Measurements from ENCODE around the gene POF1B. TPM values are rescaled to one million over a fixed set of nuclear protein-coding genes. Genes with fewer than 3 reads are reported as not detected.
A peak's percentile ranks its signal among the peaks of the same experiment; 100 is the strongest.

POF1B gene
- total RNA-seq, 1 donor from 2014 or later = 1.6 TPM

- DNase-seq (ENCODE audit: low spot score in 2 of 2, unreplicated experiment in 2 of 2) = no peak
- peaks cover 13% of the 10 kb centered on the region for H3K4me1 Mint-ChIP-seq
- no peaks in the 10 kb centered on the region for H3K36me3 Mint-ChIP-seq
- no peak overlapping the region for H3K27ac Mint-ChIP-seq
- no peak overlapping the region for H3K4me3 Mint-ChIP-seq
- TF ChIP-seq CTCF (IDR thresholded peaks at IDR 0.05; ENCODE audit: unreplicated experiment) = no peak
- peaks cover 47% of the 10 kb centered on the region for H3K9me3 Mint-ChIP-seq
- H3K27me3 Mint-ChIP-seq (ENCODE audit: low read depth) = peaks cover 13% of the 10 kb centered on the region
Observed at GRCh38 chrX:85381602-85382001, 2.1 kb upstream of the POF1B start.

- no peak for TF ChIP-seq CTCF (IDR thresholded peaks at IDR 0.05; ENCODE audit: unreplicated experiment)
- Mint-ChIP-seq H3K4me3 (no peak overlapping the region), H3K27me3 (ENCODE audit: low read depth) (peaks cover 19% of the 10 kb centered on the region), H3K36me3 (no peaks in the 10 kb centered on the region), H3K9me3 (peaks cover 35% of the 10 kb centered on the region), H3K4me1 (peaks cover 22% of the 10 kb centered on the region), H3K27ac (no peak overlapping the region)
- DNase-seq (ENCODE audit: low spot score in 2 of 2, unreplicated experiment in 2 of 2) = no peak
Observed at GRCh38 chrX:85378461-85378860, 1.0 kb downstream of the POF1B start.

DNA sequence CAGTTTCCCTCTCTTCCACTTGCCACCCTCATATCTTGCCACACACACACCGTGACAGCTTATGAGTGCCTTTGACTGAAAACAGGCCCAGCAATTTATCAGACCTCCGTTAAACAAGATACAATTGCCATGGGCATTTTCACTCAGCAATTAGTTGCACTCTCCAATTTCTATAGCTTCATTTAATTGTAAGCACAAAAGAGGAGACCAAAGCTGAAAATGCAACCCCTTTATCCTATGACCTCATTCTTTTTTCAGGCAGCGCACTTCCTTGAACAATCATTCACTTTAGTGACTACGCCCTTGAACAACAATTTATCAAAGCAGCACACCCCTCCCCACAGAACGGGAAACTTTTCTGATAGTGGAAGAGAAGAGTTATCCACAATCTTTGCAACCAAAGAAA is 4.1 kb downstream of the POF1B start:
- Mint-ChIP-seq H3K9me3 (peaks cover 26% of the 10 kb centered on the region), H3K27ac (peak overlapping the region; percentile 7), H3K27me3 (ENCODE audit: low read depth) (peaks cover 31% of the 10 kb centered on the region), H3K36me3 (no peaks in the 10 kb centered on the region), H3K4me1 (peaks cover 20% of the 10 kb centered on the region), H3K4me3 (peak overlapping the region; percentile 0)
- no peak for DNase-seq (ENCODE audit: low spot score in 2 of 2, unreplicated experiment in 2 of 2)
- no peak for TF ChIP-seq CTCF (IDR thresholded peaks at IDR 0.05; ENCODE audit: unreplicated experiment)

DNA sequence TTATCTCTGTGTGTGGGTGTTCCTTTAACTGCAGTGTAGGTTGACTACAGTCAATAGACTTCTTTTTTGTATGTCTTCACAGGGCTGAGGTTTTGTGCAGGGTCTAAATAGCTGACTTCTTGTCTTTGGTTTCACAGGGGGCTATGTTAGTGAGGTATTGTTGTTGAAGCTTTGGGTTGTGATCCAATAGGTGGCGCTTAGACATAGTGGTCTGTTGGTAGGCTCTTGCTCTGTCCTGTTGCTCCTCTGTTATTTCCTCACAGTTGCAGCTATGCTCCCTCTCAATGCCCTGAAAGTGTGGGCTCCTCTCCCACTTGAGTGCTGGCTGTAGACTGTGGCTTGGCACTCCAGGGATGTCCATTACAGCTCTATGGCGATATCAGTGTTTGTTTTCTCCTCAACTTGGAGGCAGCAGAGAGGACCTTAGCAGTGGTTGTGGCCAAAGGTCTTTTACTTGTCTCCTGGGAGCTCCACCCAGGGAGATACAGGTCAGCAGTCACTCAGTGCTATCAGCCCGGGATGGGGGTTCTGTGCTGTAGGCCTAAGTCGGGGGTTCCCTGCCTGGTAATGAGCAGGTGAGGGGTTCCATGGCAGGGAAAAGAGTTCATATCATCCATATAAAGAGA is 14.0 kb downstream of the POF1B start:
- no peak overlapping the region for H3K27ac Mint-ChIP-seq
- H3K27me3 Mint-ChIP-seq (ENCODE audit: low read depth) = peaks cover 16% of the 10 kb centered on the region
- H3K9me3 Mint-ChIP-seq = peaks cover 66% of the 10 kb centered on the region
- DNase-seq (ENCODE audit: low spot score in 2 of 2, unreplicated experiment in 2 of 2) = no peak
- no peak for TF ChIP-seq CTCF (IDR thresholded peaks at IDR 0.05; ENCODE audit: unreplicated experiment)
- no peak overlapping the region for H3K4me3 Mint-ChIP-seq
- H3K36me3 Mint-ChIP-seq = no peaks in the 10 kb centered on the region
- no peaks in the 10 kb centered on the region for H3K4me1 Mint-ChIP-seq

GRCh38 chrX:85359051-85359450 is 20.4 kb downstream of the POF1B start:
- no peak for TF ChIP-seq CTCF (IDR thresholded peaks at IDR 0.05; ENCODE audit: unreplicated experiment)
- Mint-ChIP-seq H3K27me3 (ENCODE audit: low read depth) (peaks cover 3% of the 10 kb centered on the region), H3K27ac (no peak overlapping the region), H3K4me1 (peaks cover 10% of the 10 kb centered on the region), H3K36me3 (peaks cover 2% of the 10 kb centered on the region), H3K9me3 (peaks cover 53% of the 10 kb centered on the region), H3K4me3 (no peak overlapping the region)
- no peak for DNase-seq (ENCODE audit: low spot score in 2 of 2, unreplicated experiment in 2 of 2)

GRCh38 chrX:85345523-85345922 is 33.9 kb downstream of the POF1B start:
- peaks cover 15% of the 10 kb centered on the region for H3K9me3 Mint-ChIP-seq
- TF ChIP-seq CTCF (IDR thresholded peaks at IDR 0.05; ENCODE audit: unreplicated experiment) = no peak
- no peaks in the 10 kb centered on the region for H3K36me3 Mint-ChIP-seq
- no peaks in the 10 kb centered on the region for H3K4me1 Mint-ChIP-seq
- H3K27me3 Mint-ChIP-seq (ENCODE audit: low read depth) = no peaks in the 10 kb centered on the region
- no peak overlapping the region for H3K27ac Mint-ChIP-seq
- no peak for DNase-seq (ENCODE audit: low spot score in 2 of 2, unreplicated experiment in 2 of 2)
- H3K4me3 Mint-ChIP-seq = no peak overlapping the region

Measured in mesothelial cell of epicardium (in vitro differentiated cells).